MM.1S (cell line): ENCODE data around the gene TRAPPC12.

Source experiments
- EZH2 ChIP-seq: fragments of 300-600 bp; sonication (generic); optimal IDR thresholded peaks from 2 replicates; pipeline ENCODE3; 2017; ENCODE audit warnings: low read depth, mild to moderate bottlenecking, antibody characterized with exemption, low read length, mixed read lengths
- EZH2phosphoT487 ChIP-seq: fragments of 300-600 bp; sonication (generic); IDR thresholded peaks from 2 replicates; pipeline ENCODE4 v1.6.1; 2018; ENCODE audit warnings: antibody characterized with exemption, low read length
- TF ChIP-seq, protein P1 (sequence below): fragments of 300-600 bp; sonication (generic); IDR thresholded peaks from 2 replicates; pipeline ENCODE4 v1.5.1; 2016; ENCODE audit warnings: antibody characterized with exemption, low read length, mixed read lengths

- TF ChIP-seq, protein P1, sequence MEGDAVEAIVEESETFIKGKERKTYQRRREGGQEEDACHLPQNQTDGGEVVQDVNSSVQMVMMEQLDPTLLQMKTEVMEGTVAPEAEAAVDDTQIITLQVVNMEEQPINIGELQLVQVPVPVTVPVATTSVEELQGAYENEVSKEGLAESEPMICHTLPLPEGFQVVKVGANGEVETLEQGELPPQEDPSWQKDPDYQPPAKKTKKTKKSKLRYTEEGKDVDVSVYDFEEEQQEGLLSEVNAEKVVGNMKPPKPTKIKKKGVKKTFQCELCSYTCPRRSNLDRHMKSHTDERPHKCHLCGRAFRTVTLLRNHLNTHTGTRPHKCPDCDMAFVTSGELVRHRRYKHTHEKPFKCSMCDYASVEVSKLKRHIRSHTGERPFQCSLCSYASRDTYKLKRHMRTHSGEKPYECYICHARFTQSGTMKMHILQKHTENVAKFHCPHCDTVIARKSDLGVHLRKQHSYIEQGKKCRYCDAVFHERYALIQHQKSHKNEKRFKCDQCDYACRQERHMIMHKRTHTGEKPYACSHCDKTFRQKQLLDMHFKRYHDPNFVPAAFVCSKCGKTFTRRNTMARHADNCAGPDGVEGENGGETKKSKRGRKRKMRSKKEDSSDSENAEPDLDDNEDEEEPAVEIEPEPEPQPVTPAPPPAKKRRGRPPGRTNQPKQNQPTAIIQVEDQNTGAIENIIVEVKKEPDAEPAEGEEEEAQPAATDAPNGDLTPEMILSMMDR = no peak
- TF ChIP-seq EZH2phosphoT487 (no peak), EZH2 (no peak)
These were observed 103.9 kb downstream of the TRAPPC12 start for GRCh38 chr2:3483227-3483985.
